ENCODE results near the gene IQCE.

IQCE gene

DNA sequence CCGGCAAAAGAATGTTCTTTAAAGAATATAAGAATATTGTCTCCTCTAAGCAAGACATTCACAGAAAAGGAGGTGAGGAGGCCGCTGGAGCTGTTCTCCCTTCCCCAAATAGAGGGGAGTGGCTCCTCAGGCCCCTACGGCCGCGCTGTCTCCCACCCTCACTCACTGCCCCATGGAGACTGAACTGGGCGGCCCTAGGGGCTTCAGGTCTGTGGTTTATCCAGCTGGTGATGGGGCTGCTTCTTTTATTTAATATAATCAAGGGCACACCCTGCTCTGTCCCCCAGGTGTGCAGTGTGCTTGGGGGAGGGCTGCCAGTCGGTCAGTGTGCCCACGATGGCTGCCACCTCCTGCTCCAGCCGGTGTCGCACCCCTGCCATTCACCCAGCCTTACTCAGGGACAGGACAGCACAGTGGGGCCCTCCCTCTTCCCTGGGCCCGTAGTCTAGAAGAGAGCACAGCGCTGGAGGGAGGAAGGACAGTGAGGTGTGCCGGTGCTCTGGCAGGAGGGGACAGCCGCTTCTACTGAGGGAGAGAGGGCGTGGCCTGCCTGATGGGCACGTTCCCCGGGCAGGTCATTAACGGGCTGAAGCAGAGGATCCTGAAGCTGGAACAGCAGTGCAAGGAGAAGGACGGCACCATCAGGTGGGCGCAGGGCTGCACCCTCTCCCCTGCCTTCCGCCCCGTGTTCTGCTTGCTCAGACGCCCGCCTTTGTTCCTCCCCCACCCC, 23.4 kb downstream of the IQCE start:
- no peaks in the 10 kb centered on the region for H3K79me2 ChIP-seq (ENCODE audit: insufficient read depth, low read length)
- H3F3A ChIP-seq (ENCODE audit: insufficient read depth, low read length) = no peaks in the 10 kb centered on the region
- no peaks in the 10 kb centered on the region for H3K4me1 ChIP-seq (ENCODE audit: insufficient read depth, low read length, severe bottlenecking)
- no peak overlapping the region for H3K4me2 ChIP-seq (ENCODE audit: low read length)
- H2AFZ ChIP-seq (ENCODE audit: low read length) = no peak overlapping the region
- peaks cover 5% of the 10 kb centered on the region; the same call in 1 of the 2 replicates for H3K27me3 ChIP-seq (ENCODE audit: insufficient read depth, low read length)
- TF ChIP-seq EZH2 (IDR thresholded peaks at IDR 0.05; ENCODE audit: borderline replicate concordance, low read length) = no peak
- TF ChIP-seq, protein P1, sequence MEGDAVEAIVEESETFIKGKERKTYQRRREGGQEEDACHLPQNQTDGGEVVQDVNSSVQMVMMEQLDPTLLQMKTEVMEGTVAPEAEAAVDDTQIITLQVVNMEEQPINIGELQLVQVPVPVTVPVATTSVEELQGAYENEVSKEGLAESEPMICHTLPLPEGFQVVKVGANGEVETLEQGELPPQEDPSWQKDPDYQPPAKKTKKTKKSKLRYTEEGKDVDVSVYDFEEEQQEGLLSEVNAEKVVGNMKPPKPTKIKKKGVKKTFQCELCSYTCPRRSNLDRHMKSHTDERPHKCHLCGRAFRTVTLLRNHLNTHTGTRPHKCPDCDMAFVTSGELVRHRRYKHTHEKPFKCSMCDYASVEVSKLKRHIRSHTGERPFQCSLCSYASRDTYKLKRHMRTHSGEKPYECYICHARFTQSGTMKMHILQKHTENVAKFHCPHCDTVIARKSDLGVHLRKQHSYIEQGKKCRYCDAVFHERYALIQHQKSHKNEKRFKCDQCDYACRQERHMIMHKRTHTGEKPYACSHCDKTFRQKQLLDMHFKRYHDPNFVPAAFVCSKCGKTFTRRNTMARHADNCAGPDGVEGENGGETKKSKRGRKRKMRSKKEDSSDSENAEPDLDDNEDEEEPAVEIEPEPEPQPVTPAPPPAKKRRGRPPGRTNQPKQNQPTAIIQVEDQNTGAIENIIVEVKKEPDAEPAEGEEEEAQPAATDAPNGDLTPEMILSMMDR (IDR thresholded peaks at IDR 0.05; ENCODE audit: low read length) = no peak
- H3K27ac ChIP-seq (ENCODE audit: low read depth, low read length, poor library complexity, severe bottlenecking) = no peak overlapping the region
- H3K4me3 ChIP-seq (ENCODE audit: low read depth, low read length, poor library complexity, severe bottlenecking) = no peak overlapping the region
- H3K9me3 ChIP-seq (ENCODE audit: low read length) = no peaks in the 10 kb centered on the region
- no peaks in the 10 kb centered on the region for H3K9me2 ChIP-seq (ENCODE audit: low read depth, low read length)
- no peak overlapping the region for H3K9ac ChIP-seq (ENCODE audit: low read length)
- no peaks in the 10 kb centered on the region for H4K20me1 ChIP-seq (ENCODE audit: insufficient read depth, low read length)
- H3K36me3 ChIP-seq (ENCODE audit: insufficient read depth, low read length) = no peaks in the 10 kb centered on the region

DNA sequence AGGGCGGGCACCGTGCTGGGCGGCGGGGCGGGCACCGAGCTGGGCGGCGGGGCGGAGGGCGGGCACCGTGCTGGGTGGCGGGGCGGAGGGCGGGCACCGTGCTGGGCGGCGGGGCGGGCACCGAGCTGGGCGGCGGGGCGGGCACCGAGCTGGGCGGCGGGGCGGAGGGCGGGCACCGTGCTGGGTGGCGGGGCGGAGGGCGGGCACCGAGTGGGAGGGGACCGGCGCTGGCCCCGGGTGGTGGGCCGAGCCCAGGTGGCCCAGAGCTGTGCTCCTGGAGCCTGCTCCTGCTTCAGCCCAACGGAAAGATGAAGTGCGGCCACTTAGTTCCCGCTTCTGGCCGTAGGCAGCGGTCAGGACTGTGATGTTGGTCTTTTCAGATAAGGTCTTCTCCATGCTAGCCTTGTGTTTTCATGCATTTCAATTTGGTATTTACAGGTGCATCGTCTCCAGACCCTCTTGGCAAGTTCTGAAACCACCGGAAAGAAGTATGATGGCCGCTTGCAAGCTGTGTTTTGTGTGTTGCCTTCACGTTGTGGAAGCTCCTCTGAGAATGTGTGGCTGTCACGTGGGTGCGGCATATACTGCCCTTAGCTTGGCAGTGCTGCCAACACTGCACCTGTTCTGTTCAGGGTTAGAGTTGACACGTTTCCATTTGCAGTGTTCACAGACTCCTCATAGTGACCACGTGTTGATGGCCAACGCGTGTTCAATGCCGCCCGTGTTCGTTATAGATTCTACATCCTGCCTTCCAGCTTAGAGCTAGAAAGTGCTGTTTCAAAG, 25.2 kb downstream of the IQCE start:
- H3F3A ChIP-seq (ENCODE audit: insufficient read depth, low read length) = no peaks in the 10 kb centered on the region
- no peaks in the 10 kb centered on the region for H3K9me2 ChIP-seq (ENCODE audit: low read depth, low read length)
- no peaks in the 10 kb centered on the region for H4K20me1 ChIP-seq (ENCODE audit: insufficient read depth, low read length)
- H2AFZ ChIP-seq (ENCODE audit: low read length) = no peak overlapping the region
- no peaks in the 10 kb centered on the region for H3K4me1 ChIP-seq (ENCODE audit: insufficient read depth, low read length, severe bottlenecking)
- TF ChIP-seq, protein P1 (IDR thresholded peaks at IDR 0.05; ENCODE audit: low read length) = no peak
- no peak for TF ChIP-seq EZH2 (IDR thresholded peaks at IDR 0.05; ENCODE audit: borderline replicate concordance, low read length)
- H3K79me2 ChIP-seq (ENCODE audit: insufficient read depth, low read length) = no peaks in the 10 kb centered on the region
- no peaks in the 10 kb centered on the region for H3K9me3 ChIP-seq (ENCODE audit: low read length)
- no peak overlapping the region for H3K4me3 ChIP-seq (ENCODE audit: low read depth, low read length, poor library complexity, severe bottlenecking)
- H3K36me3 ChIP-seq (ENCODE audit: insufficient read depth, low read length) = no peaks in the 10 kb centered on the region
- H3K4me2 ChIP-seq (ENCODE audit: low read length) = no peak overlapping the region
- no peak overlapping the region for H3K27ac ChIP-seq (ENCODE audit: low read depth, low read length, poor library complexity, severe bottlenecking)
- no peak overlapping the region for H3K9ac ChIP-seq (ENCODE audit: low read length)
- H3K27me3 ChIP-seq (ENCODE audit: insufficient read depth, low read length) = peaks cover 5% of the 10 kb centered on the region; the same call in 1 of the 2 replicates

DNA sequence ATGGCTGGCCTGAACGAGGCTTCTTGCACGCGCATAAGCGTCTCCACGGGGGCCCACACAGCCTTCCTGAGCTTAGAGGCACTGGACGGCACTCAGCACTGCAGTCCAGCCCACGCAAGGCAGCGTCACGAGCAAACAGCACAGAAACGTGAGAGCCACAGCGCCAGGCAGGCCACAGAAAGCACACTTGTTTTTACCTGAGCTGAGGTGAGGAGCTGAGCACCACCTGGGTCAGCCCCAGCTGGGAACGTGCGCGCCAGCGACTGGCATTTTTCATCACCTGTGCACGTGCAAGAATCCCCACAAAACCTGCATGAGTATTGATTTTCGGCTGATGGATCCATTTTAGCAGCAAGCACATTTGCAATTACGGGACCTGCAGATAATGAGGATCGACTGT, 26.7 kb downstream of the IQCE start:
- no peak overlapping the region for H3K4me3 ChIP-seq (ENCODE audit: low read depth, low read length, poor library complexity, severe bottlenecking)
- no peak overlapping the region for H3K9ac ChIP-seq (ENCODE audit: low read length)
- H3K9me3 ChIP-seq (ENCODE audit: low read length) = no peaks in the 10 kb centered on the region
- no peaks in the 10 kb centered on the region for H3K79me2 ChIP-seq (ENCODE audit: insufficient read depth, low read length)
- no peaks in the 10 kb centered on the region for H3K36me3 ChIP-seq (ENCODE audit: insufficient read depth, low read length)
- H3K27me3 ChIP-seq (ENCODE audit: insufficient read depth, low read length) = peaks cover 5% of the 10 kb centered on the region; the same call in 1 of the 2 replicates
- H3F3A ChIP-seq (ENCODE audit: insufficient read depth, low read length) = no peaks in the 10 kb centered on the region
- no peaks in the 10 kb centered on the region for H4K20me1 ChIP-seq (ENCODE audit: insufficient read depth, low read length)
- H3K9me2 ChIP-seq (ENCODE audit: low read depth, low read length) = no peaks in the 10 kb centered on the region
- H3K4me2 ChIP-seq (ENCODE audit: low read length) = no peak overlapping the region
- H3K27ac ChIP-seq (ENCODE audit: low read depth, low read length, poor library complexity, severe bottlenecking) = no peak overlapping the region
- H2AFZ ChIP-seq (ENCODE audit: low read length) = no peak overlapping the region
- TF ChIP-seq EZH2 (IDR thresholded peaks at IDR 0.05; ENCODE audit: borderline replicate concordance, low read length) = no peak
- TF ChIP-seq, protein P1 (IDR thresholded peaks at IDR 0.05; ENCODE audit: low read length) = no peak
- H3K4me1 ChIP-seq (ENCODE audit: insufficient read depth, low read length, severe bottlenecking) = no peaks in the 10 kb centered on the region
